HCT116 (cell line): Measurements from ENCODE around the gene PRKACG. TPM values are rescaled to one million over a fixed set of nuclear protein-coding genes. Genes with fewer than 3 reads are reported as not detected.

ENCODE experiments used
- ATAC-seq: fragments of 200-7000 bp; cut with Tn5 transposase; 2 replicates; pipeline ENCODE4 v1.9.1; 2020; ENCODE audit warnings: mild to moderate bottlenecking, moderate library complexity
- BruUV-seq: library from RNA; stranded (reverse); fragments of 400-500 nt; replicated peaks from 2 replicates; lab custom pipeline; 2021; lab: Mats Ljungman, UMichigan
- CTCF ChIA-PET: fragments of 300-600 bp; sonication (Branson Sonifier 250); formaldehyde crosslinking; loops from one replicate; lab custom pipeline; 2021; ENCODE audit warnings: antibody characterized with exemption; lab: Charles Lee
- POLR2A ChIA-PET: fragments of 300-600, 350-600 bp; sonication (Branson Sonifier 250); formaldehyde crosslinking; loops from one replicate; lab custom pipeline; 2021; ENCODE audit warnings: antibody characterized with exemption; lab: Charles Lee
- RAD21 ChIA-PET, 2 experiments: fragments of 300-600 bp; sonication (Branson Sonifier 250); formaldehyde crosslinking; loops; one replicate each; lab custom pipeline; 2023; ENCODE audit warnings: low total read pairs in 2 of 2; ENCODE audit not compliant: uncharacterized antibody in 2 of 2, unreplicated experiment in 2 of 2, low non-redundant PET in 1 of 2; lab: Charles Lee
- DNase-seq: peaks from one replicate; pipeline ENCODE4 v3.0.0-alpha.2; 2010; ENCODE audit warnings: low read depth, low spot score
- H2AFZ ChIP-seq: fragments of 200-600 bp; shearing (Covaris generic), sonication (generic); 2 replicates; pipeline ENCODE4 v1.6.1; 2017; ENCODE audit warnings: low read depth, mixed run types, mixed read lengths, antibody characterized with exemption, low read length; ENCODE audit not compliant: poor library complexity, severe bottlenecking
- H3K27ac ChIP-seq: 2 replicates; pipeline ENCODE4 v1.5.1; 2012; ENCODE audit warnings: low read depth, low read length
- H3K27me3 ChIP-seq: fragments of 200-600 bp; sonication (generic); 2 replicates; pipeline ENCODE4 v1.6.1; 2016; ENCODE audit warnings: mixed run types, low read length, mixed read lengths; ENCODE audit not compliant: insufficient read depth
- H3K36me3 ChIP-seq, 2 experiments: fragments of 200-500 bp in 1 of 2; fragments of 200-600 bp in 1 of 2; sonication (Bioruptor generic) in 1 of 2; sonication (generic) in 1 of 2; 2 replicates each; pipeline versions ENCODE4 v1.5.1 to v1.6.1; 2014 to 2016; ENCODE audit warnings: low read length in 2 of 2, inconsistent platforms in 1 of 2, mixed read lengths in 1 of 2, mixed run types in 1 of 2; ENCODE audit not compliant: insufficient read depth in 2 of 2, control insufficient read depth in 1 of 2
- H3K4me1 ChIP-seq, 2 experiments: fragments of 200-600 bp in 1 of 2; sonication (generic) in 1 of 2; 2 replicates each; pipeline versions ENCODE4 v1.5.1 to v1.6.1; 2012 to 2017; ENCODE audit warnings: low read length in 2 of 2, inconsistent platforms in 1 of 2, mild to moderate bottlenecking in 1 of 2, mixed read lengths in 1 of 2, mixed run types in 1 of 2, moderate library complexity in 1 of 2; ENCODE audit not compliant: insufficient read depth in 2 of 2, control insufficient read depth in 1 of 2
- H3K4me2 ChIP-seq: fragments of 200-600 bp; sonication (generic); 2 replicates; pipeline ENCODE4 v1.6.1; 2017; ENCODE audit warnings: mixed run types, low read length, mixed read lengths
- H3K4me3 ChIP-seq, 2 experiments: fragments of 200-600 bp in 1 of 2; sonication (generic) in 1 of 2; replicated peaks in 1 of 2; 2 replicates each; pipeline ENCODE4 v1.5.1; 2011 to 2016; ENCODE audit warnings: low read length in 2 of 2, control low read depth in 1 of 2, low read depth in 1 of 2, mild to moderate bottlenecking in 1 of 2, mixed read lengths in 1 of 2, mixed run types in 1 of 2
- H3K79me2 ChIP-seq: fragments of 200-600 bp; sonication (generic); 2 replicates; pipeline ENCODE4 v1.6.1; 2017; ENCODE audit warnings: mild to moderate bottlenecking, mixed run types, low read length, moderate library complexity, mixed read lengths; ENCODE audit not compliant: insufficient read depth
- H3K9ac ChIP-seq: fragments of 200-600 bp; sonication (generic); 2 replicates; pipeline ENCODE4 v1.6.1; 2016; ENCODE audit warnings: low read length, mixed read lengths
- H3K9me2 ChIP-seq: fragments of 200-600 bp; sonication (generic), shearing (Covaris generic); 2 replicates; pipeline ENCODE4 v1.6.1; 2017; ENCODE audit warnings: mixed run types, mild to moderate bottlenecking, moderate library complexity; ENCODE audit not compliant: insufficient read depth
- H3K9me3 ChIP-seq, 2 experiments: fragments of 200-500 bp in 1 of 2; fragments of 200-600 bp in 1 of 2; sonication (Bioruptor generic) in 1 of 2; sonication (generic) in 1 of 2; 2 replicates each; pipeline ENCODE4 v1.6.1; 2014 to 2017; ENCODE audit warnings: low read length in 2 of 2, mixed read lengths in 2 of 2, inconsistent platforms in 1 of 2, low read depth in 1 of 2, mild to moderate bottlenecking in 1 of 2, mixed run types in 1 of 2, moderate library complexity in 1 of 2; ENCODE audit not compliant: control insufficient read depth in 1 of 2, insufficient read depth in 1 of 2
- H4K20me1 ChIP-seq: fragments of 200-600 bp; sonication (generic), shearing (Covaris generic); 2 replicates; pipeline ENCODE4 v1.6.1; 2017; ENCODE audit warnings: mixed run types, mild to moderate bottlenecking, moderate library complexity; ENCODE audit not compliant: insufficient read depth
- CBX3 ChIP-seq: IDR thresholded peaks from 2 replicates; pipeline ENCODE4 v1.6.1; 2012; ENCODE audit warnings: low read depth
- CEBPB ChIP-seq: IDR thresholded peaks from 2 replicates; pipeline ENCODE4 v1.6.1; 2012; ENCODE audit warnings: low read depth
- EGR1 ChIP-seq: IDR thresholded peaks from 2 replicates; pipeline ENCODE4 v1.6.1; 2012; ENCODE audit warnings: low read depth
- ELF1 ChIP-seq: IDR thresholded peaks from 2 replicates; pipeline ENCODE4 v1.6.1; 2012; ENCODE audit warnings: low read depth, borderline replicate concordance
- EZH2phosphoT487 ChIP-seq: fragments of 200-600 bp; IDR thresholded peaks from 2 replicates; pipeline ENCODE4 v1.6.1; 2018; ENCODE audit warnings: antibody characterized with exemption, borderline replicate concordance
- FOSL1 ChIP-seq: IDR thresholded peaks from 2 replicates; pipeline ENCODE4 v1.6.1; 2012; ENCODE audit warnings: low read depth
- JUND ChIP-seq: IDR thresholded peaks from 2 replicates; pipeline ENCODE4 v1.6.1; 2012
- POLR2A ChIP-seq: IDR thresholded peaks from 2 replicates; pipeline ENCODE4 v1.7.0; 2011; ENCODE audit warnings: borderline replicate concordance; ENCODE audit not compliant: insufficient read depth, insufficient read length; ENCODE audit errors: extremely low read depth
- POLR2AphosphoS5 ChIP-seq: IDR thresholded peaks from 2 replicates; pipeline ENCODE4 v1.6.1; 2011; ENCODE audit warnings: mild to moderate bottlenecking, low read depth, low read length, moderate library complexity
- RAD21 ChIP-seq: IDR thresholded peaks from 2 replicates; pipeline ENCODE4 v1.6.1; 2012; ENCODE audit warnings: low read depth, mild to moderate bottlenecking
- REST ChIP-seq: IDR thresholded peaks from 2 replicates; pipeline ENCODE4 v1.6.1; 2012; ENCODE audit warnings: low read depth
- SP1 ChIP-seq: IDR thresholded peaks from 2 replicates; pipeline ENCODE4 v1.6.1; 2012; ENCODE audit warnings: low read depth
- SRF ChIP-seq: IDR thresholded peaks from 2 replicates; pipeline ENCODE4 v1.6.1; 2012; ENCODE audit warnings: low read depth
- ZBTB33 ChIP-seq: IDR thresholded peaks from 2 replicates; pipeline ENCODE4 v1.6.1; 2011; ENCODE audit warnings: mild to moderate bottlenecking, low read length, moderate library complexity; ENCODE audit not compliant: insufficient replicate concordance; ENCODE audit errors: extremely low read depth
- ZFX ChIP-seq: fragments of 450-650 bp; IDR thresholded peaks from 2 replicates; pipeline ENCODE4 v1.6.1; 2017
- ZNF274 ChIP-seq: fragments of 200-500 bp; sonication (Bioruptor generic); IDR thresholded peaks from 2 replicates; pipeline ENCODE4 v1.6.1; 2014; ENCODE audit warnings: mild to moderate bottlenecking, low read depth, low read length, inconsistent platforms
- intact Hi-C: fragments of 100-400 bp; cut with micrococcal nuclease; formaldehyde crosslinking; loops from 2 replicates; pipeline ENCODE4 v1.10.0; 2022
- total RNA-seq: library from RNA; stranded (reverse); gene quantifications from one replicate; pipeline ENCODE4 v1.2.1, GENCODE V29; 2021; ENCODE audit not compliant: unreplicated experiment
- TF ChIP-seq, protein P1 (sequence below): IDR thresholded peaks from 2 replicates; pipeline ENCODE4 v1.6.1; 2012
- TF ChIP-seq, protein P2 (sequence below), 3 experiments: fragments of 200-600 bp in 1 of 3; sonication (generic) in 1 of 3; IDR thresholded peaks in 2 of 3; conservative IDR thresholded peaks in 1 of 3; 2 replicates each; pipeline ENCODE4 v1.5.1; 2012 to 2017; ENCODE audit warnings: low read depth in 2 of 3, low read length in 2 of 3, antibody characterized with exemption in 1 of 3, borderline replicate concordance in 1 of 3, control low read depth in 1 of 3, mild to moderate bottlenecking in 1 of 3, mixed read lengths in 1 of 3, mixed run types in 1 of 3, moderate library complexity in 1 of 3; ENCODE audit not compliant: insufficient read depth in 1 of 3
- TF ChIP-seq, protein P3 (sequence below): IDR thresholded peaks from 2 replicates; pipeline ENCODE4 v1.6.1; 2012

The PRKACG gene
- total RNA-seq, 1 experiment from 2014 or later = not detected

DNA sequence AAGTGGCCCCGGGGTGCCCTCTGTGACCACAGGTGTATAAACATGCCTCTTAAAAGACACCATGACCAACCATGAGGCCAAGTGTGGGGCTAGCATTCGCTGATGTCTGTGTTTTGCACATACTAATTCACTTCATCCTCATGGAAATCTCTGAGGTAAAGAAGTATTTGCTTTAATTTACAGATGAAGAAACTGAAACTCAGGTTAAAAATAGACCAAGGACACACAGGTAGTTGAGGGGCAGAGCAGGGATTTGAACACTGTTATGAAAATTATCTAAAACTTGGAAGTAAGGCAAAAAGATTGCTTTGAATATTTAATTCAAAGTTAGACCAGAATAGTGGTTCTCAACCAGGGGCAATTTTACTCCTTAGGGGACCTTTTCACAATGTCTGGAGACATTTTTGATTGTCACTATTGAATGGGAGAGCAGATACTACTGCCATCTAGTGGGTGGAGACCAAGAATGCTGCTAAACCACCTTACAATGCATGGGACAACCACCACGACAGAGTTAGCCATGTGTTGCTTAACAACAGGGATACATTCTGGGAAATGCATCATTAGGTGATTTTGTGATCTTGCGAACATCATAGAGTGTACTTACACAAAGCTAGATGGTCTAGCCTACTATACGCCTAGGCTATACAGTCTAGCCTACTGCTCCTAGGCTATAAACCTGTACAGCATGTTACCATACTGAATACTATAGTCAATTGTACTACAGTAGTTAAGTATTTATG is 13.6 kb upstream of the PRKACG start:
- H3K9me3 ChIP-seq = peaks cover 0 to 4% of the 10 kb centered on the region in 2 experiments; a peak in 2 of 4 replicates
- peaks cover 0 to 4% of the 10 kb centered on the region in 2 experiments; a peak in 1 of 4 replicates for H3K4me1 ChIP-seq
- TF ChIP-seq ZNF274 (no peak), POLR2A (no peak), ZBTB33 (no peak), ZFX (no peak), FOSL1 (no peak), ELF1 (no peak), RAD21 (peak; percentile 55), SRF (no peak), EGR1 (no peak), EZH2phosphoT487 (no peak), REST (no peak), CEBPB (no peak), SP1 (no peak), JUND (no peak), POLR2AphosphoS5 (no peak), CBX3 (peak; percentile 58; the same call in 1 of the 2 replicates)
- TF ChIP-seq, protein P1, sequence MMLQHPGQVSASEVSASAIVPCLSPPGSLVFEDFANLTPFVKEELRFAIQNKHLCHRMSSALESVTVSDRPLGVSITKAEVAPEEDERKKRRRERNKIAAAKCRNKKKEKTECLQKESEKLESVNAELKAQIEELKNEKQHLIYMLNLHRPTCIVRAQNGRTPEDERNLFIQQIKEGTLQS = no peak
- TF ChIP-seq, protein P2, sequence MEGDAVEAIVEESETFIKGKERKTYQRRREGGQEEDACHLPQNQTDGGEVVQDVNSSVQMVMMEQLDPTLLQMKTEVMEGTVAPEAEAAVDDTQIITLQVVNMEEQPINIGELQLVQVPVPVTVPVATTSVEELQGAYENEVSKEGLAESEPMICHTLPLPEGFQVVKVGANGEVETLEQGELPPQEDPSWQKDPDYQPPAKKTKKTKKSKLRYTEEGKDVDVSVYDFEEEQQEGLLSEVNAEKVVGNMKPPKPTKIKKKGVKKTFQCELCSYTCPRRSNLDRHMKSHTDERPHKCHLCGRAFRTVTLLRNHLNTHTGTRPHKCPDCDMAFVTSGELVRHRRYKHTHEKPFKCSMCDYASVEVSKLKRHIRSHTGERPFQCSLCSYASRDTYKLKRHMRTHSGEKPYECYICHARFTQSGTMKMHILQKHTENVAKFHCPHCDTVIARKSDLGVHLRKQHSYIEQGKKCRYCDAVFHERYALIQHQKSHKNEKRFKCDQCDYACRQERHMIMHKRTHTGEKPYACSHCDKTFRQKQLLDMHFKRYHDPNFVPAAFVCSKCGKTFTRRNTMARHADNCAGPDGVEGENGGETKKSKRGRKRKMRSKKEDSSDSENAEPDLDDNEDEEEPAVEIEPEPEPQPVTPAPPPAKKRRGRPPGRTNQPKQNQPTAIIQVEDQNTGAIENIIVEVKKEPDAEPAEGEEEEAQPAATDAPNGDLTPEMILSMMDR (IDR thresholded peaks at IDR 0.05 in 2 of 3, conservative IDR thresholded peaks at IDR 0.05 in 1 of 3; ENCODE audit: borderline replicate concordance in 1 of 3, insufficient read depth in 1 of 3, low read depth in 2 of 3, low read length in 2 of 3) = peak; percentile 49 to 85 (median 85); a peak in 5 of 6 replicates
- TF ChIP-seq, protein P3, sequence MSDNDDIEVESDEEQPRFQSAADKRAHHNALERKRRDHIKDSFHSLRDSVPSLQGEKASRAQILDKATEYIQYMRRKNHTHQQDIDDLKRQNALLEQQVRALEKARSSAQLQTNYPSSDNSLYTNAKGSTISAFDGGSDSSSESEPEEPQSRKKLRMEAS = 0 out of 2 replicates have a peak, but pooled peaks have one; percentile 13
- TF ChIP-seq, all 23 proteins: peak for 4
- Histone ChIP-seq H4K20me1 (no peaks in the 10 kb centered on the region), H3K79me2 (no peaks in the 10 kb centered on the region), H3K27me3 (no peaks in the 10 kb centered on the region), H3K27ac (no peak overlapping the region), H2AFZ (peak overlapping the region; percentile 85), H3K4me2 (peak overlapping the region; percentile 10; the same call in 1 of the 2 replicates), H3K9me2 (no peaks in the 10 kb centered on the region), H3K4me3 (no peak overlapping the region), H3K36me3 (no peaks in the 10 kb centered on the region), H3K9ac (no peak overlapping the region)
- ATAC-seq = peak; percentile 93
- ChIA-PET CTCF (interaction anchor here (0.9 kb wide), 1 partner anchor 137 kb away, joined by 3 read pairs; no protein-coding TSS in a partner anchor), RAD21 (no interaction called here), POLR2A (no interaction called here)
- intact Hi-C loops = loop anchor here (1.0 kb wide), 1 partner anchor 443 kb away; no protein-coding TSS in a partner anchor
- no TSS peak for BruUV-seq
- DNase-seq = peak; percentile 65
